ENCODE data around the gene GUCY2C. TPM values are rescaled to one million over a fixed set of nuclear protein-coding genes. Genes with fewer than 3 reads are reported as not detected.

The GUCY2C gene
- total RNA-seq, 2 experiments from 2014 or later = not detected

GRCh38 chr12:14605401-14605989 lies 90.9 kb downstream of the GUCY2C start:
- Histone ChIP-seq H3K4me1 (ENCODE audit: insufficient read depth, low read length) (no peaks in the 10 kb centered on the region), H3K27ac (ENCODE audit: low read depth in 1 of 2, low read length in 2 of 2) (no peak overlapping the region), H3K27me3 (ENCODE audit: control insufficient read depth in 1 of 2, insufficient read depth in 2 of 2, low read length in 2 of 2) (no peaks in the 10 kb centered on the region), H3K4me3 (ENCODE audit: low read length) (no peak overlapping the region), H3K9me3 (ENCODE audit: control insufficient read depth in 1 of 2, insufficient read depth in 1 of 2, low read length in 2 of 2) (peaks cover 0 to 24% of the 10 kb centered on the region in 2 experiments), H3K36me3 (ENCODE audit: insufficient read depth, low read length) (no peaks in the 10 kb centered on the region)
- Mint-ChIP-seq H3K4me1 (ENCODE audit: low read depth) (no peaks in the 10 kb centered on the region), H3K4me3 (no peak overlapping the region), H3K27ac (no peak overlapping the region), H3K9me3 (peaks cover 31% of the 10 kb centered on the region), H3K36me3 (ENCODE audit: low read depth) (peaks cover 10% of the 10 kb centered on the region), H3K27me3 (peaks cover 19% of the 10 kb centered on the region)
- intact Hi-C loops (cut with DNase I, micrococcal nuclease) = no loop called here
- TF ChIP-seq, protein P1, sequence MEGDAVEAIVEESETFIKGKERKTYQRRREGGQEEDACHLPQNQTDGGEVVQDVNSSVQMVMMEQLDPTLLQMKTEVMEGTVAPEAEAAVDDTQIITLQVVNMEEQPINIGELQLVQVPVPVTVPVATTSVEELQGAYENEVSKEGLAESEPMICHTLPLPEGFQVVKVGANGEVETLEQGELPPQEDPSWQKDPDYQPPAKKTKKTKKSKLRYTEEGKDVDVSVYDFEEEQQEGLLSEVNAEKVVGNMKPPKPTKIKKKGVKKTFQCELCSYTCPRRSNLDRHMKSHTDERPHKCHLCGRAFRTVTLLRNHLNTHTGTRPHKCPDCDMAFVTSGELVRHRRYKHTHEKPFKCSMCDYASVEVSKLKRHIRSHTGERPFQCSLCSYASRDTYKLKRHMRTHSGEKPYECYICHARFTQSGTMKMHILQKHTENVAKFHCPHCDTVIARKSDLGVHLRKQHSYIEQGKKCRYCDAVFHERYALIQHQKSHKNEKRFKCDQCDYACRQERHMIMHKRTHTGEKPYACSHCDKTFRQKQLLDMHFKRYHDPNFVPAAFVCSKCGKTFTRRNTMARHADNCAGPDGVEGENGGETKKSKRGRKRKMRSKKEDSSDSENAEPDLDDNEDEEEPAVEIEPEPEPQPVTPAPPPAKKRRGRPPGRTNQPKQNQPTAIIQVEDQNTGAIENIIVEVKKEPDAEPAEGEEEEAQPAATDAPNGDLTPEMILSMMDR (IDR thresholded peaks at IDR 0.05) = no peak
- ChIA-PET POLR2A (no interaction called here), CTCF (no interaction called here)
- ATAC-seq (ENCODE audit: poor library complexity) (no peak), DNase-seq (no peak)

DNA sequence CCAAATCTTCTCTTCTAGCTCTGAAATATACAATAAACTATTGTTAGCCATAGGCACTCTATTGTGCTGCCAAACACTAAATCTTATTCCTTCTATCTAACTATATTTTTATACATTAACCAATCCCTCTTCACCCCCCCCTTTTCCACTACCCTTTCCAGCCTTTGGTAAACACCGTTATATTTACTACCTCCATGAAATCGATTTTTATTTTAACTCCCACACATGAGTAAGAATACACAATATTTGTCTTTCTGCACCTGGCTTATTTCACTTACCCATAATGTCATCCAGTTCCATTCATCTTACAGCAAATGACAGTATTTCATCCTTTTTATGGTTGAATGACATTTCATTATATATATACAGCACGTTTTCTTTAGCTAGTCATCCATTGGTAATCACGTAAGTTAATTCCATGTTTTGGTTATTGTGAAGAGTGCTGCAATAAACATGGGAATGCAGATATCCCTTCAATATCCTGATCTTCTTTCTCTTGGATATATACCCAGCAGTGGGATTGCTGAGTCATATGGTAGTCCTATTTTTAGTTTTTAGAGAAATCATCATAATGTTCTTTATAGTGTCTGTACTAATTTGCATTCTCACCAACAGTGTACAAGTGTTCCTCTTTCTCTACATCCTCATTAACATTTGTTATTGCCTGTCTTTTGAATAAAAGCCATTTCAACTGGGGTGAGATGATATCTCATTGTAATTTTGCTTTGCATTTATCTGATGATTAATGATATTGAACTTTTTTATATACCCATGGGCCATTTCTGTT lies 94.5 kb downstream of the GUCY2C start:
- Histone ChIP-seq H3K4me1 (ENCODE audit: insufficient read depth, low read length) (no peaks in the 10 kb centered on the region), H3K36me3 (ENCODE audit: insufficient read depth, low read length) (no peaks in the 10 kb centered on the region), H3K27me3 (ENCODE audit: control insufficient read depth in 1 of 2, insufficient read depth in 2 of 2, low read length in 2 of 2) (no peaks in the 10 kb centered on the region), H3K27ac (ENCODE audit: low read depth in 1 of 2, low read length in 2 of 2) (no peak overlapping the region), H3K9me3 (ENCODE audit: control insufficient read depth in 1 of 2, insufficient read depth in 1 of 2, low read length in 2 of 2) (peaks cover 0 to 28% of the 10 kb centered on the region in 2 experiments), H3K4me3 (ENCODE audit: low read length) (no peak overlapping the region)
- Mint-ChIP-seq H3K4me3 (no peak overlapping the region), H3K36me3 (ENCODE audit: low read depth) (peaks cover 4% of the 10 kb centered on the region), H3K9me3 (peaks cover 23% of the 10 kb centered on the region), H3K4me1 (ENCODE audit: low read depth) (no peaks in the 10 kb centered on the region), H3K27ac (no peak overlapping the region), H3K27me3 (peaks cover 22% of the 10 kb centered on the region)
- TF ChIP-seq, protein P1 (IDR thresholded peaks at IDR 0.05) = no peak
- ChIA-PET POLR2A (no interaction called here), CTCF (no interaction called here)
- intact Hi-C loops (cut with DNase I, micrococcal nuclease) = no loop called here
- no peak for ATAC-seq (ENCODE audit: poor library complexity)
- no peak for DNase-seq

GRCh38 chr12:14597480-14597879 lies 98.9 kb downstream of the GUCY2C start:
- H3K27ac ChIP-seq (ENCODE audit: low read depth in 1 of 2, low read length in 2 of 2) = no peak overlapping the region
- intact Hi-C loops (cut with DNase I, micrococcal nuclease) = no loop called here
- no peak overlapping the region for H3K4me3 Mint-ChIP-seq
- no peaks in the 10 kb centered on the region for H3K36me3 Mint-ChIP-seq (ENCODE audit: low read depth)
- H3K27ac Mint-ChIP-seq = no peak overlapping the region
- H3K9me3 Mint-ChIP-seq = peaks cover 11% of the 10 kb centered on the region
- CTCF ChIA-PET = no interaction called here
- H3K27me3 ChIP-seq (ENCODE audit: control insufficient read depth in 1 of 2, insufficient read depth in 2 of 2, low read length in 2 of 2) = no peaks in the 10 kb centered on the region
- H3K4me3 ChIP-seq (ENCODE audit: low read length) = no peak overlapping the region
- no peak for ATAC-seq (ENCODE audit: poor library complexity)
- POLR2A ChIA-PET = no interaction called here
- peaks cover 11% of the 10 kb centered on the region for H3K27me3 Mint-ChIP-seq
- no peaks in the 10 kb centered on the region for H3K4me1 Mint-ChIP-seq (ENCODE audit: low read depth)
- TF ChIP-seq, protein P1 (IDR thresholded peaks at IDR 0.05) = no peak
- no peaks in the 10 kb centered on the region for H3K4me1 ChIP-seq (ENCODE audit: insufficient read depth, low read length)
- H3K36me3 ChIP-seq (ENCODE audit: insufficient read depth, low read length) = no peaks in the 10 kb centered on the region
- H3K9me3 ChIP-seq (ENCODE audit: control insufficient read depth in 1 of 2, insufficient read depth in 1 of 2, low read length in 2 of 2) = peaks cover 0 to 10% of the 10 kb centered on the region in 2 experiments
- DNase-seq = no peak

All from CD4-positive, alpha-beta T cell (primary cell).